Tibial artery (tissue), 4 donors: Measurements from ENCODE around the gene GTF2B.
A peak's percentile ranks its signal among the peaks of the same experiment; 100 is the strongest.

Source experiments
- DNase-seq, 2 donors: peaks; one replicate each; pipeline ENCODE4 v3.0.0-alpha.2; 2019
- H3K27ac ChIP-seq, 2 donors: fragments of 200-600 bp; sonication (generic) in 1 of 2; 1 replicate in 1 of 2; 2 replicates in 1 of 2; pipeline ENCODE4 v1.5.1; 2018 to 2019; ENCODE audit warnings: mild to moderate bottlenecking in 1 of 2
- H3K27me3 ChIP-seq, 2 donors: fragments of 200-600 bp; sonication (generic) in 1 of 2; one replicate each; pipeline versions ENCODE4 v1.5.1 to v1.6.0; 2016 to 2019
- H3K36me3 ChIP-seq, 3 donors: fragments of 200-600 bp; sonication (generic) in 2 of 3; one replicate each; pipeline ENCODE4 v1.5.1; 2016 to 2019; ENCODE audit warnings: mild to moderate bottlenecking in 2 of 3
- H3K4me1 ChIP-seq, 4 donors: fragments of 200-600 bp; sonication (generic) in 2 of 4; 1 replicate in 3 of 4; 2 replicates in 1 of 4; pipeline ENCODE4 v1.5.1; 2016 to 2019
- H3K4me3 ChIP-seq, 2 donors: fragments of 200-600 bp; sonication (generic) in 1 of 2; 1 replicate in 1 of 2; 2 replicates in 1 of 2; pipeline ENCODE4 v1.5.1; 2018 to 2019; ENCODE audit warnings: mild to moderate bottlenecking in 2 of 2
- H3K9me3 ChIP-seq, 3 donors: fragments of 200-600 bp; sonication (generic) in 1 of 3; one replicate each; pipeline ENCODE4 v1.5.1; 2016 to 2019
- intact Hi-C: fragments of 100-400 bp; cut with DNase I; formaldehyde crosslinking; loops from one replicate; pipeline ENCODE4 v1.15.0; 2023; ENCODE audit warnings: low total_unique reads
- TF ChIP-seq, protein P1 (sequence below), 2 experiments: fragments of 200-600 bp in 1 of 2; fragments of 450-650 bp in 1 of 2; IDR thresholded peaks; one replicate each; pipeline ENCODE4 v1.5.1; 2017 to 2019; ENCODE audit warnings: antibody characterized with exemption in 2 of 2, mild to moderate bottlenecking in 1 of 2, moderate library complexity in 1 of 2

Gene GTF2B

DNA sequence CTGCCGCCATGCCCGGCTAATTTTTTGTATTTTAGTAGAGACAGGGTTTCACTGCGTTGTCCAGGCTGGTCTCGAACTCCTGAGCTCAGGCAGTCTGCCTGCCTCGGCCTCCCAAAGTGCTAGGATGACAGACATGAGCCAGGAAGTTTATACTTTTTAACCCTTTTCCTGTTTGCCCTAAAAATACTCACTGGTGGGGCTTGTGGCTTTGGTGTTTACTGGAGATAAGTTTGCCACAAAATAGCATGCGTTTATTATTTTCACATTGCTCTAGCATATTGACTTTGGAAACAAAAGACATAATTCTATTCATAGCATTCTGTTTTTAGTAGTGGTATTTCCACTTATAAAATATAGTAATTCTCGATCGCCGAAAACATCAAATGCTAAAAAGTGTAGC, 19.8 kb upstream of the GTF2B start:
- no peak for DNase-seq
- H3K27ac ChIP-seq: peak overlapping the region; percentile 22 to 24
- no peaks in the 10 kb centered on the region for H3K9me3 ChIP-seq
- peaks cover 0 to 4% (median 0%) of the 10 kb centered on the region in 4 donors for H3K4me1 ChIP-seq
- H3K4me3 ChIP-seq: peak overlapping the region in 1 of 2 donors; percentile 25
- intact Hi-C loops: no loop called here
- TF ChIP-seq, protein P1, sequence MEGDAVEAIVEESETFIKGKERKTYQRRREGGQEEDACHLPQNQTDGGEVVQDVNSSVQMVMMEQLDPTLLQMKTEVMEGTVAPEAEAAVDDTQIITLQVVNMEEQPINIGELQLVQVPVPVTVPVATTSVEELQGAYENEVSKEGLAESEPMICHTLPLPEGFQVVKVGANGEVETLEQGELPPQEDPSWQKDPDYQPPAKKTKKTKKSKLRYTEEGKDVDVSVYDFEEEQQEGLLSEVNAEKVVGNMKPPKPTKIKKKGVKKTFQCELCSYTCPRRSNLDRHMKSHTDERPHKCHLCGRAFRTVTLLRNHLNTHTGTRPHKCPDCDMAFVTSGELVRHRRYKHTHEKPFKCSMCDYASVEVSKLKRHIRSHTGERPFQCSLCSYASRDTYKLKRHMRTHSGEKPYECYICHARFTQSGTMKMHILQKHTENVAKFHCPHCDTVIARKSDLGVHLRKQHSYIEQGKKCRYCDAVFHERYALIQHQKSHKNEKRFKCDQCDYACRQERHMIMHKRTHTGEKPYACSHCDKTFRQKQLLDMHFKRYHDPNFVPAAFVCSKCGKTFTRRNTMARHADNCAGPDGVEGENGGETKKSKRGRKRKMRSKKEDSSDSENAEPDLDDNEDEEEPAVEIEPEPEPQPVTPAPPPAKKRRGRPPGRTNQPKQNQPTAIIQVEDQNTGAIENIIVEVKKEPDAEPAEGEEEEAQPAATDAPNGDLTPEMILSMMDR (IDR thresholded peaks at IDR 0.05): no peak
- no peaks in the 10 kb centered on the region for H3K27me3 ChIP-seq
- no peaks in the 10 kb centered on the region for H3K36me3 ChIP-seq

DNA sequence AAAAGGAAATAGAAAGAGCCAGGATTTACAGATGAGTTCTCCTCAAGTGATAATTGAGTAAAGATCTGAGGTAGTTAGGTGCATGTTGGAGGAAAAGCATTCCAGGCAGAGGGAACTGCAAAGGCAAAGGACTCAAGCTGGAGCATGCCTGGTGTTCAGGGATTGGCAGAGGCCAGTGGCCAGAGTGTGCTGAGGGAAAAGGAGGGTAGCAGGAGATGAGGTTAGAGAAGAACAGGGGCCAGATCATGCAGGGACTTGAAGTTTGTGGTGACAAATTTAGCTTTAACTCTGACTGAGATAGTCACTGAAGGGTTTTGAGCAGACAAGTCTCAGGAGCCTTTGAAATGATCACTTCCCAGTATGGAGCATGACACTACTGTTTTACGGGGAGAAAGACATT, 19.0 kb upstream of the GTF2B start:
- Histone ChIP-seq H3K27ac (no peak overlapping the region), H3K9me3 (no peaks in the 10 kb centered on the region), H3K27me3 (no peaks in the 10 kb centered on the region), H3K4me3 (no peak overlapping the region), H3K4me1 (peaks cover 0 to 4% (median 0%) of the 10 kb centered on the region in 4 donors), H3K36me3 (no peaks in the 10 kb centered on the region)
- intact Hi-C loops: no loop called here
- TF ChIP-seq, protein P1 (IDR thresholded peaks at IDR 0.05): no peak
- no peak for DNase-seq

DNA sequence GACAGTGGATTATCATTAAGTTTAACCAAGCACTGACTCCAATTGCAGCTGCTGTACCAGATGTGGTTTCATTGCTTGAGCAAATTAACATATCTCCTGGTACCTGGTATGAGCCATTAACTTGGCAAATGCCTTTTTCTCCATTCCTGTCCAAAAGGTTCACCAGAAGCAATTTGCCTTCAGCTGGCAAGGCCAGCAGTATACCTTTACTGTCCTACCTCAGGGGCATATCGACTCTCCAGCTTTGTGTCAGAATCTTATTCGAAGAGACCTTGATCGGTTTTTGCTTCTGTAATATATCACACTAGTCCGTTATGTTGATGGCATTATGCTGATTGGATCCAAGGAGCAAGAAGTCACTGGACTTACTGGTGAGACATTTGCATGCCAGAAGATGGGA, 9.5 kb upstream of the GTF2B start:
- H3K4me1 ChIP-seq: no peaks in the 10 kb centered on the region

DNA sequence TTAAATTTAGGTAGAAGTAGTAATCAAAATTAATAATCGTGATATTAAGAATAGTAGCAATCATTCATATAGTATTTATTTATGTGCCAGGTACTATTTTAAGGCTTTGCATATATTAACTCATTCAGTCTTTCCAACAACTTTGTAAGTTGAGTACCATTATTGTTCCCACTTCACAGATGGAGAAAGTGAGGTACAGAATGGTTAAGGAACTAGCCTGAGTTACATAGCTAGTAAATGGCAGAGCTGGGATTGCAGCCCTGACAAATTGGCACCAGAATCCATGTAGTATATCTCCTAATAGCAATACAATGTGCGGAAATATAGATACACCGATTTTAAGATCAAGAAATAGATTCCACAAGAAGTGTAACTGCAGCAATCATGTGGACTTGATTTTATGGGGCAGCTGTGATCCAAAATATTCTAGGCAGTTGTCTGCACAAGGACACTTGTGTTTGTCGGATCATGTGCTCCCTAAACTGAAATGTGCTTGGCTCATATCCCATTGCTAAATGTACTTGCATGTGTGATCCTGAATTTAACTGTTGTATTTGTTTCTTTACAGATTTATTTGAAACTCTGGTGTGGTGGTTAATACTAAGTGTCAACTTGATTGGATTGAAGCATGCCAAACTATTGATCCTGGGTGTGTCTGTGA, 5.8 kb upstream of the GTF2B start:
- Histone ChIP-seq H3K4me1 (peaks cover 0 to 2% (median under 1%) of the 10 kb centered on the region in 4 donors), H3K9me3 (no peaks in the 10 kb centered on the region), H3K4me3 (no peak overlapping the region), H3K27ac (no peak overlapping the region), H3K36me3 (no peaks in the 10 kb centered on the region), H3K27me3 (no peaks in the 10 kb centered on the region)
- DNase-seq: no peak
- intact Hi-C loops: no loop called here
- TF ChIP-seq, protein P1 (IDR thresholded peaks at IDR 0.05): no peak

More for the DNA sequence above, 9.5 kb upstream of the GTF2B start:
- Histone ChIP-seq H3K27me3 (no peaks in the 10 kb centered on the region), H3K36me3 (no peaks in the 10 kb centered on the region), H3K27ac (no peak overlapping the region), H3K9me3 (no peaks in the 10 kb centered on the region), H3K4me3 (no peak overlapping the region)
- intact Hi-C loops: no loop called here
- no peak for DNase-seq
- TF ChIP-seq, protein P1 (IDR thresholded peaks at IDR 0.05): no peak

DNA sequence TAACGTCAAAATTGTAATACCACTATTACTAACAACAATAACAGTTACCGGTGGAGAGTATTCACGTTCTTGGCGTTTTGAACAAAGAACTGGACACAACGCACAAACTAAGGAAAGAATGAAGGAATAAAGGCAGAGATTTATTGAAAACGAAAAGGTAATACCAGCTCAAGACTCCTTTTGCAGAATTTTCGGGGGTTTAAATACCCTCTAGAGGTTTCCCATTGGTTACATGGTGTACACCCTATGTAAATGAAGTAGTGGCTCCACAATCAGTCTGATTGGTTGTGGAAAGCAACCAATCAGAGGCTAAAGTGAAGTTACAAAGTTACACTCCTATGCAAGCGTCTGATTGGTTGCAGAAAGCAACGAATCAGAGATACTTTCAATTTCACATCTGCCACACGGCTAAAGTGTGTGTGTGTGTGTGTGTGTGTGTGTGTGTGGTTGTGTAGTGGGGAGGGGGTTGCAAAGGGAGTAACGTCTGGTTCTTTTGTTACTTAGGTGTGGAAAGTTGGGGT, 1.1 kb upstream of the GTF2B start:
- peak overlapping the region in 1 of 2 donors; percentile 94 for H3K27ac ChIP-seq
- no peaks in the 10 kb centered on the region for H3K36me3 ChIP-seq
- TF ChIP-seq, protein P1 (IDR thresholded peaks at IDR 0.05): no peak
- no peaks in the 10 kb centered on the region for H3K27me3 ChIP-seq
- H3K4me1 ChIP-seq: peaks cover 0 to 33% (median 20%) of the 10 kb centered on the region in 4 donors
- no peaks in the 10 kb centered on the region for H3K9me3 ChIP-seq
- DNase-seq: no peak
- peak overlapping the region; percentile 76 to 81 for H3K4me3 ChIP-seq
- intact Hi-C loops: no loop called here
